AG04449 (cell line): Measurements from ENCODE around the gene OR14C36.

Experiments used
- CTCF ChIA-PET: fragments of 350-600 bp; formaldehyde crosslinking; extraction: SDS; loops from one replicate; lab custom pipeline; 2021; ENCODE audit warnings: antibody characterized with exemption; lab: Yijun Ruan, JAX
- POLR2A ChIA-PET: fragments of 400-600, 350-600 bp; formaldehyde crosslinking; extraction: SDS; loops from one replicate; lab custom pipeline; 2020; ENCODE audit warnings: antibody characterized with exemption, inconsistent platforms; lab: Yijun Ruan, JAX
- DNase-seq: peaks from one replicate; pipeline ENCODE4 v3.0.0-alpha.2; 2010; ENCODE audit warnings: low read depth, low spot score
- H3K4me3 ChIP-seq: 2 replicates; pipeline ENCODE4 v1.5.1; 2011; ENCODE audit warnings: low read depth, mild to moderate bottlenecking, control low read depth, low read length
- TF ChIP-seq, protein P1 (sequence below): IDR thresholded peaks from one replicate; pipeline ENCODE4 v1.5.1; 2011; ENCODE audit warnings: mild to moderate bottlenecking, moderate library complexity, low read length, control low read depth, inconsistent platforms; ENCODE audit not compliant: insufficient read depth; ENCODE audit errors: missing control alignments

OR14C36 gene

DNA sequence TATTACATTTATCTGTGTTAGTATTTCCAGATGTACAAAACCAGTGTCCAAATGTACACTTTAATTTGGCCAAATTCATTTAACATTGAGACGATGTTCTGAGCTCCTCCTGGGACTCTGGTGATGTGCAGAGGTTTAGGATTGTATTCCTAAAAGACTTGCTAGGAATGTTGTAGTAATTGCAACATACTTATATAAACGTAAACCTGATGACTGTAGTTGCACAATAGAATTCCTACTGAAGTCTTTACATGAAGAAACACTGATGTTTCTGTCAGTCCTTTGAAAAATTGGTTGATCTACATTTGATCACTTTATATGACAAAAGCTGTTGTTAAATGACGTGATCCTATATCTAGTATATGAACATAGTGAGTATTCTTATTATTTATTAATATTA, 5.1 kb upstream of the OR14C36 start:
- no peak overlapping the region for H3K4me3 ChIP-seq
- POLR2A ChIA-PET, result no interaction called here
- DNase-seq, result no peak
- CTCF ChIA-PET, result no interaction called here
- TF ChIP-seq, protein P1, sequence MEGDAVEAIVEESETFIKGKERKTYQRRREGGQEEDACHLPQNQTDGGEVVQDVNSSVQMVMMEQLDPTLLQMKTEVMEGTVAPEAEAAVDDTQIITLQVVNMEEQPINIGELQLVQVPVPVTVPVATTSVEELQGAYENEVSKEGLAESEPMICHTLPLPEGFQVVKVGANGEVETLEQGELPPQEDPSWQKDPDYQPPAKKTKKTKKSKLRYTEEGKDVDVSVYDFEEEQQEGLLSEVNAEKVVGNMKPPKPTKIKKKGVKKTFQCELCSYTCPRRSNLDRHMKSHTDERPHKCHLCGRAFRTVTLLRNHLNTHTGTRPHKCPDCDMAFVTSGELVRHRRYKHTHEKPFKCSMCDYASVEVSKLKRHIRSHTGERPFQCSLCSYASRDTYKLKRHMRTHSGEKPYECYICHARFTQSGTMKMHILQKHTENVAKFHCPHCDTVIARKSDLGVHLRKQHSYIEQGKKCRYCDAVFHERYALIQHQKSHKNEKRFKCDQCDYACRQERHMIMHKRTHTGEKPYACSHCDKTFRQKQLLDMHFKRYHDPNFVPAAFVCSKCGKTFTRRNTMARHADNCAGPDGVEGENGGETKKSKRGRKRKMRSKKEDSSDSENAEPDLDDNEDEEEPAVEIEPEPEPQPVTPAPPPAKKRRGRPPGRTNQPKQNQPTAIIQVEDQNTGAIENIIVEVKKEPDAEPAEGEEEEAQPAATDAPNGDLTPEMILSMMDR, result no peak

DNA sequence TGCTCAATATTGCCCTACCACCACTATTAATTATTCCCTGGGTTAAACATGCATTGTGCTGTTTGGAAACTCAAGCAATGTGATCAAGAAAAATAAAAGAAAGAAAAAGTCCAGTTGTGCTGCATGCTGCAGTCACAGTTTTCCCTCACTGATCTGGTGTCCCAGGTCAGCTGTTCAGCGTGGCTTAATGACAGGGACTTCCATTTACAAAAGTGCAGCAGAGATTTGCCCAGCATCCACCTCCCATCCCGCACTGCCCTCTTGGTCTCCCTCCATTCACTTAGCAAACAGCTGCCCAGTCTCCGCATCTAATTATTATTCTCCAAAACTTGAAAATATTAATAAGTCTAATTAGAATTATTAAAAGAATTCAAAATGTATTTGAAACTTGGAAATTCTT, 10.8 kb downstream of the OR14C36 start:
- CTCF ChIA-PET, result no interaction called here
- TF ChIP-seq, protein P1, result no peak
- no peak for DNase-seq

GRCh38 chr1:248361121-248361715, 12.6 kb downstream of the OR14C36 start, which contains the start of gene OR2T4:
Gene OR2T4 (plus strand): TSS chr1:248361665. CDS start chr1:248361665, 0 bp downstream.
- DNase-seq, result no peak
- H3K4me3 ChIP-seq, result no peak within 1 kb of the TSS
- ChIA-PET CTCF (no interaction called here), POLR2A (no interaction called here)
- TF ChIP-seq, protein P1, result no peak

More for the DNA sequence above, 10.8 kb downstream of the OR14C36 start:
- POLR2A ChIA-PET, result no interaction called here
- H3K4me3 ChIP-seq, result no peak overlapping the region

DNA sequence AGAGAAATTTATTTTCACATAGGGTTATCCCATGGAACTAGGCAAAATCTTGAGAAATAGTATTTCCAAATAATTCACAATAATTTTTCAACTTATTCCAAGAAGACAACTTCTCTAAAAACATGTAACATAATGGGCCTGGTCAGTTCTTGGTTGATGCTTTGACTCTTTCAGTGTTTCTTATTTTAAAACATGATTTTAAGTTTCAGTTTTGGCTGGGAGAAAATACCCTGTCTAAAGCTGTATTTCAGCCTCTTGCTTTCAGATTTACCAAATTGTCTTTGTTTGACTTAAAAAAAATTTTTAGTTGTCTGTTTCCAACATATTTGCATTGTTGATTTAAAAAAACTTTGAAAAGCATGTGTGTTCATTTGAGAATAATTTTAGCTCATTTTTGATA, 18.0 kb downstream of the OR14C36 start:
- ChIA-PET POLR2A (no interaction called here), CTCF (no interaction called here)
- no peak for DNase-seq
- no peak overlapping the region for H3K4me3 ChIP-seq
- TF ChIP-seq, protein P1, result no peak

GRCh38 chr1:248372394-248372793, 23.8 kb downstream of the OR14C36 start:
- CTCF ChIA-PET, result no interaction called here
- POLR2A ChIA-PET, result no interaction called here
- TF ChIP-seq, protein P1, result no peak
- no peak overlapping the region for H3K4me3 ChIP-seq
- no peak for DNase-seq

DNA sequence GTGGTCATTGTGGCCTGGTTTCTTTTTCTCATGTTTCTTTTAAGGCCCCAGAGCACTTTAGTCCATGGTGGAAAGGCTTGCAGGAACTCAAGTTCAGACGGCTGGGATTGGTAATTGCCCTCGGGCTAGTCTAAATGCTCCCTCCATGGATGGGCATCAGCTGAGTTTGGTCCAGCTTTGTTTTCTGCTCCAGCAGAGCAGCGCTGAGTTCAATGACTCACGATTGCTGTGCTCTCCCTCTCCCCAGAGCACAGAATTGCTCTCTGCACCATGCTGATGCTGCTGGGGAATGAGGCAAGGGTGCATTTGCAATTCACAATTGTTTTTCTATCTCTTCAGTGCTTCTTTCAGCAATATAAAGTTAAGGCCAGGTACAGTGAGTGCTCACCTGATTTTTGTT, 25.2 kb downstream of the OR14C36 start:
- CTCF ChIA-PET, result no interaction called here
- H3K4me3 ChIP-seq, result no peak overlapping the region
- no peak for DNase-seq
- TF ChIP-seq, protein P1, result no peak
- POLR2A ChIA-PET, result no interaction called here
